Inflammatory macrophage treated with lipopolysaccharide for 1 hour (primary cell): ENCODE results near the gene XIAP.
A peak's percentile ranks its signal among the peaks of the same experiment; 100 is the strongest.
"Not testable (repeated sequence)": the region's sequence is repeated elsewhere in the genome, so short reads cannot be mapped to it uniquely, and the experiment has no call there.

Source experiments
- DNase-seq, 2 donors: peaks; one replicate each; pipeline ENCODE4 v3.0.0-alpha.2; 2020 to 2022

Gene XIAP

GRCh38 chrX:123859846-123860838 lies at the start of gene XIAP:
TSS of gene XIAP (plus strand) at chrX:123860053. CDS start at chrX:123885663, 25,610 bp downstream.
- DNase-seq, result peak; percentile 82 to 90

DNA sequence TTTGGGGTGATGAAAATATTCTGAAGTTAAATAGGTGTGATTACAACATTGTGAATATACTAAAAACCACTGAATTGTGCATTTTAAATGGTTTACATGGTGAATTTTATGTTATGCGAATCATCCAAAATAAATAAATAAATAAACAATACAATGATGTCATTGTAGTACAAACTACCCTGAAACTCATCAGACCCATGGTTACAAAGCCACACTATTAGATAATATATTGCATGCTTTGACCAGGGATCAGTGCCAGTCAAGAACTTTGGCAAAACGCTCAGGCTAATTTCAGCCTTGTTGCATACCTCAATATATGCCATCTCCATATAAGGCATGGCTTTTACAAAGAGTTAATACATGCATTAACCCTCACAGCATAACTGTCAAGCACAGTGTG lies 45.5 kb upstream of the XIAP start:
- no peak for DNase-seq

DNA sequence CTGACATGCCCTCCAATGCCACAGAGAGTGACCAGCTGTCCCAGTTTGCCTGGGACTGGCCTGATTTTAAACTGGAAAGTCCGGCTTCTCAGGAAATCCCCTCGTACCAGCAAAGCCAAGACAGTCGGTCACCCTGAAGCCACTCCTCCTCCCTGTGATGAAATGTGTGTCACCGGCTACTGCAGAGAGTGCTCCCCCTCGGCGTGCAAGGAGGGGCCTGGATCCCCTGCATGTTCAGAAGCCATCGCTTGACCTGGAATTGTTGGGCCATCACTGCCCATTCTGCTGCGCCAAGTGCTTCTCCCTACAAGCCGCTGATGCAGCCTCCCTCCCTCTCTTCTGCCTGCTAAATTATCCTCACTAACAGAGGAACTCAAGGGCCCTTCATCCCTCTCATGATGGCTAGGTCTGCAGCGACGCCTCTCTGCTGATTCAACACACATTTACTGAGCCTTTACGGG lies 44.9 kb upstream of the XIAP start:
- DNase-seq, result not testable (repeated sequence)

- DNase-seq, result no peak
Measured at GRCh38 chrX:123817288-123817894, 42.5 kb upstream of the XIAP start.

- no peak for DNase-seq
Measured at GRCh38 chrX:123818243-123818642, 41.6 kb upstream of the XIAP start.

- peak in 1 of 2 donors; percentile 30 for DNase-seq
Measured at GRCh38 chrX:123822965-123823364, 36.9 kb upstream of the XIAP start.

GRCh38 chrX:123830309-123830708 lies 29.5 kb upstream of the XIAP start:
- peak; percentile 84 to 88 for DNase-seq

DNA sequence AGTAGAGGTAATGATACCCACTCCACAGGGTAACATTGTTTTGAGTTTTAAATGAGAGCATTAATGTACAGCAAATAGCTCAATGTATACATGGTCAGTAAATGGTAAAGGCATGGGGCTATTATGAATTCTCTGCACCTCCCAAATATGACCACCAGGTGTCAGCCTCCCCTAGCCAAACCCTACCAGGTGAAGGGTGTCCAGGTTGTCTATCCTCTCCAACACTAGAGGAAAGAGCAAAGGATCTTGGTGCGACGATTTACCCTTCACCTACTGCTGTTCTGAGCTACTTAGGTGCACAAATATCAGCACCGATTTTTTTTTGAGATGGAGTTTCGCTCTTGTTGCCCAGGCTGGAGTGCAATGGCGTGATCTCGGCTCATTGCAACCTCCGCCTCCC lies 26.5 kb upstream of the XIAP start:
- DNase-seq, result peak in 1 of 2 donors; percentile 73

DNA sequence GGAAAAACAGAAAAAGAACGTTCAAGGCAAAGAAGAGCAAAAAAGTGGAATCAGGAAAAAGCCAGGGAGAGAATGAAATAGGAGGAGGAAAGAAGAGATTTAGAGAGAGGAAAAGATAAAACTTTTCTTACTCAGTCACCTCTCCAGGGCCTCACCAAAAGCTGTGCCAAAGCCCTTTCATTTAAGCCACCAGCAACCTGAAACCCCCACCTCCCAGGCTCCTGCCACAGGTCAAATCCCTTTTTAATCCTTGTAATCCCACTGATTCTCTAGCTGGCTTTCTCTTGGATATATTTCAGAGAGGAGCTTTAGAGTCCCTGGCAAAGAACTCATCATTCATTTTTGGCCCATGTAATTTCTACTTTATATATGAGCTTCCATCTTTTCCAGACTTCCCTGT lies 25.7 kb upstream of the XIAP start:
- DNase-seq, result no peak

DNA sequence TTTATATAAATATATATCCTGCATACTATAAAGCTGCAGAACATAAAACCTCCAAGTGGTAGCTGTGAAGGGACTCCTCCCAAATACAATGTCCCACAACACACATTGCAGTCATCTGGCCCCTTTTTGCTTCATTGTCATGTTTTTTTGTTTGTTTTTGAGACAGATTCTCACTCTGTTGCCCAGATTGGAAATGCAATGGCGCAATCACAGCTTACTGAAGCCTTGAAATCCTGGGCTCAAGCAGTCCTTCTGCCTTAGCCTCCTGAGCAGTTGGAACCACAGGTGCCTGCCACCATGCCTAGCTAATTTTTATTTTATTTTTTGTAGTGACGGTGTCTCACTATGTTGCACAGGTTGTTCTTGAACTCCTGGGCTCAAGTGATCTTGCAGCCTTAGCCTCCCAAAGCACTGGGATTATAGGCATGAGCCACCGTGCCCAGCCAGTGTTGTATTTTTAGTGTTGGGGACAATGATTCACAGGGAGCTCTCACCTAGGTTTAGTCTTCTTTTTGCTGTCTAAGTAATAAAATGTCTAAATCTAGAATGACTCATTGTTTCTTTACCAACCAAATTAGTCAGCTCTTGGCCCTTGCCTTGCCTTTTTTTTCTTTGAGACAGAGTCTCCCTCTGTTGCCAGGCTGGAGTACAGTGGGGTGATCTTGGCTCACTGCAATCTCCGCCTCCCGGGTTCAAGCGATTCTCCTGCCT lies 24.0 kb upstream of the XIAP start:
- peak; percentile 37 to 72 for DNase-seq

- not testable (repeated sequence) for DNase-seq
Measured at GRCh38 chrX:123845129-123845528, 14.7 kb upstream of the XIAP start.

GRCh38 chrX:123846577-123847038 lies 13.2 kb upstream of the XIAP start:
- peak; percentile 70 to 94 for DNase-seq

DNA sequence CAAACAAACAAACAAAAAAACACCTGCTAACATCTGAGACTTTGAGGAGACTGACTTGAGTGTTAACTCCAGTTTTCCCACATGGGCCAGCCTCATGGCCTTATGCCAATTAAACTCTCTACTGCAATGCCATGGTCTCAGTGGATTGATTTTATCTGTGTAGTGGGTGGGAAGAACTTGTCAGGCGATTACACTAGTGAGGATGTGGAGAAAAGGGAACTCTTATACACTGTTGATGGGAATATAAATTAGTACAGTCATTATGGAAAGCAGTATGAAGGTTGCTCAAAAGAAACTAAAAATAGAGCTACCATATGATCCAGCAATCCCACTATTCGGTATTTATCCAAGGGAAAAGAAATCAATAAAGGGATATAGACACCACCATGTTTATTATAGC lies 12.8 kb upstream of the XIAP start:
- DNase-seq, result peak; percentile 32 to 67

DNA sequence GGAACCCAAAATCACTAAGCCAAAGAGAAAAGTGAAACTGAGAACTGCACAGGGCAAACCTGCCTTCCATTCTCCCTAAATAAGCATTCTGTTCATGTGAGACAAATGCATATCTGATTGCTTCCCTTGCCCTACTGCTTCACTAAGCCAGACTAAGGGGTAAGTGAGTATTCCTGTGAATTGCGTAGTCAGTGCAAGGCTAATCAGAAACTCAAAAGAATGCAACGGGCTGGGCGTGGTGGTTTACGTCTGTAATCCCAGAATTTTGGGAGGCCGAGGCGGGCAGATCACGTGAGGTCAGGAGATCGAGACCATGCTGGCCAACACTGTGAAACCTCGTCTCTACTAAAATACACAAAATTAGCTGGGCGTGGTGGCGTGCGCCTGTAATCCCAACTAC lies 10.8 kb upstream of the XIAP start:
- DNase-seq, result no peak

- not testable (repeated sequence) for DNase-seq
Measured at GRCh38 chrX:123849906-123850305, 9.9 kb upstream of the XIAP start.

- DNase-seq, result peak; percentile 45 to 46
Measured at GRCh38 chrX:123851079-123851478, 8.8 kb upstream of the XIAP start.

- DNase-seq, result no peak
Measured at GRCh38 chrX:123854329-123854728, 5.5 kb upstream of the XIAP start.

GRCh38 chrX:123859409-123859845 lies 426 bp upstream of the XIAP start:
- peak in 1 of 2 donors; percentile 39 for DNase-seq

- DNase-seq, result peak in 1 of 2 donors; percentile 14
Measured at GRCh38 chrX:123860983-123861382, 1.1 kb downstream of the XIAP start.

- DNase-seq, result peak; percentile 69 to 90
Measured at GRCh38 chrX:123869488-123869887, 9.6 kb downstream of the XIAP start.

- DNase-seq, result no peak
Measured at GRCh38 chrX:123871309-123871708, 11.5 kb downstream of the XIAP start.

DNA sequence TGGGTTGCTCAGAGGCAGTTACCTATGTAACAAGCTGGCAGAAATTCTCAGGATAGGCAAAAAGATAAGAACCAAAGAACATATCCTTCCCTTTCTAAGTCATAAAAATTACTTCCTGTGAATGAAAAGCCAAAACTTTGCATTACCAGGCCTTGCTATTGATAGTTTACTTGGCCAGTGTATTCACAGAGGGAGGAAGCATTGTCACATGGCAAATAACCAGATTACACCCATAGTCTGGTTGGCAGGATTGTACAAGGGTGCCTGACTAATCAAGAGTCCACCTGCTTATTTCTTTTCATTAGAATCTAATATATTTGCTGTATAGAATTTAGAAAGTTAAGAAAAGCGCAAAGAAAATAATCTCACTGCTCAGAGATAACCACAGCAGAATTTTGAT lies 14.1 kb downstream of the XIAP start:
- DNase-seq, result no peak

- DNase-seq, result no peak
Measured at GRCh38 chrX:123876177-123876576, 16.3 kb downstream of the XIAP start.
